ENCODE results near the gene LARGE1.

GRCh38 chr22:33792832-33793231, 127.4 kb downstream of the LARGE1 start:
- TF ChIP-seq CTCF (conservative IDR thresholded peaks at IDR 0.05; ENCODE audit: low read length) (no peak), EZH2phosphoT487 (IDR thresholded peaks at IDR 0.05; ENCODE audit: borderline replicate concordance) (no peak)
